Endothelial cell of umbilical vein (primary cell): ENCODE measurements around the gene PRLR. TPM values are rescaled to one million over a fixed set of nuclear protein-coding genes. Genes with fewer than 3 reads are reported as not detected.

Experiments used
- BruUV-seq: library from RNA; stranded (reverse); fragments of 400-500 nt; replicated peaks from 2 replicates; lab custom pipeline; 2021; lab: Mats Ljungman, UMichigan
- CTCF ChIA-PET: fragments of 300-600, 350-600 bp; sonication (Branson Sonifier 250); formaldehyde crosslinking; loops from one replicate; lab custom pipeline; 2021; ENCODE audit warnings: antibody characterized with exemption, inconsistent platforms; lab: Charles Lee
- POLR2A ChIA-PET: fragments of 300-600, 350-600 bp; sonication (Branson Sonifier 250); formaldehyde crosslinking; loops from one replicate; lab custom pipeline; 2021; ENCODE audit warnings: antibody characterized with exemption, inconsistent platforms; lab: Charles Lee
- DNase-seq: peaks from one replicate; pipeline ENCODE4 v3.0.0-alpha.2; 2011; ENCODE audit warnings: low read depth, low spot score
- FAIRE-seq: peaks from 2 replicates; lab custom pipeline; 2011; peaks lifted over from hg19 to GRCh38; lab: Jason Lieb, UNC
- H2AFZ ChIP-seq: 2 replicates; pipeline ENCODE4 v1.6.0; 2012; ENCODE audit warnings: low read depth, low read length, control low read depth, inconsistent platforms
- H3K27ac ChIP-seq: 2 replicates; pipeline ENCODE4 v1.5.1; 2011; ENCODE audit warnings: low read depth, mild to moderate bottlenecking, control low read depth, low read length, moderate library complexity; ENCODE audit not compliant: insufficient read depth
- H3K27me3 ChIP-seq, 2 experiments: 2 replicates each; pipeline versions ENCODE4 v1.6.0 to v1.6.1; 2011; ENCODE audit warnings: low read length in 2 of 2, mixed read lengths in 1 of 2; ENCODE audit not compliant: control insufficient read depth in 2 of 2, insufficient read depth in 2 of 2
- H3K36me3 ChIP-seq, 2 experiments: 2 replicates in 1 of 2; 3 replicates in 1 of 2; pipeline ENCODE4 v1.5.1; 2011; ENCODE audit warnings: low read length in 2 of 2, mild to moderate bottlenecking in 1 of 2, moderate library complexity in 1 of 2; ENCODE audit not compliant: control insufficient read depth in 2 of 2, insufficient read depth in 2 of 2; ENCODE audit errors: extremely low read depth in 1 of 2
- H3K4me1 ChIP-seq: 3 replicates; pipeline ENCODE4 v1.5.1; 2011; ENCODE audit warnings: mild to moderate bottlenecking, low read length; ENCODE audit not compliant: control insufficient read depth, insufficient read depth; ENCODE audit errors: extremely low read depth
- H3K4me2 ChIP-seq: 2 replicates; pipeline ENCODE4 v1.6.1; 2011; ENCODE audit warnings: low read length, control low read depth, mixed read lengths; ENCODE audit not compliant: insufficient read depth
- H3K4me3 ChIP-seq, 3 experiments: fragments of 200-600 bp in 1 of 3; sonication (generic), shearing (Covaris generic) in 1 of 3; replicated peaks in 1 of 3; 2 replicates each; pipeline ENCODE4 v1.5.1; 2011 to 2016; ENCODE audit warnings: control low read depth in 3 of 3, low read length in 3 of 3, mild to moderate bottlenecking in 2 of 3, inconsistent platforms in 1 of 3, low read depth in 1 of 3, moderate library complexity in 1 of 3; ENCODE audit not compliant: insufficient read depth in 1 of 3
- H3K79me2 ChIP-seq: 2 replicates; pipeline ENCODE4 v1.6.0; 2012; ENCODE audit warnings: low read length, inconsistent platforms; ENCODE audit not compliant: control insufficient read depth, insufficient read depth
- H3K9ac ChIP-seq: replicated peaks from 2 replicates; pipeline ENCODE3; 2011; ENCODE audit warnings: low read length, control low read depth; ENCODE audit not compliant: insufficient read depth; ENCODE audit errors: extremely low read depth
- H3K9me1 ChIP-seq: replicated peaks from 3 replicates; pipeline ENCODE4 v1.6.0; 2011; ENCODE audit warnings: mild to moderate bottlenecking, low read length; ENCODE audit not compliant: control insufficient read depth, insufficient read depth; ENCODE audit errors: extremely low read depth
- H3K9me3 ChIP-seq: replicated peaks from 2 replicates; pipeline ENCODE4 v1.5.1; 2012; ENCODE audit warnings: low read length, inconsistent platforms; ENCODE audit not compliant: control insufficient read depth, insufficient read depth
- H4K20me1 ChIP-seq: replicated peaks from 2 replicates; pipeline ENCODE3; 2011; ENCODE audit warnings: mild to moderate bottlenecking, low read length; ENCODE audit not compliant: control insufficient read depth, insufficient read depth; ENCODE audit errors: extremely low read depth
- CTCF ChIP-seq, 2 donors: IDR thresholded peaks; 1 replicate in 1 of 2; 2 replicates in 1 of 2; pipeline ENCODE4 v1.5.1; 2011; ENCODE audit warnings: low read length in 2 of 2, mild to moderate bottlenecking in 2 of 2, moderate library complexity in 2 of 2, control low read depth in 1 of 2, inconsistent platforms in 1 of 2, low read depth in 1 of 2; ENCODE audit not compliant: insufficient read depth in 1 of 2; ENCODE audit errors: extremely low read depth in 1 of 2
- EZH2 ChIP-seq: IDR thresholded peaks from 2 replicates; pipeline ENCODE4 v1.6.1; 2012; ENCODE audit warnings: borderline replicate concordance, low read depth, mild to moderate bottlenecking, moderate library complexity, low read length, inconsistent platforms; ENCODE audit not compliant: severe bottlenecking
- JUN ChIP-seq: IDR thresholded peaks from 2 replicates; pipeline ENCODE4 v1.6.1; 2011; ENCODE audit warnings: borderline replicate concordance, low read depth; ENCODE audit not compliant: insufficient read length, insufficient read depth
- MYC ChIP-seq: IDR thresholded peaks from one replicate; pipeline ENCODE4 v1.6.1; 2011; ENCODE audit warnings: mild to moderate bottlenecking, low read depth, low read length
- POLR2A ChIP-seq: IDR thresholded peaks from 2 replicates; pipeline ENCODE4 v1.6.1; 2012; ENCODE audit warnings: low read depth, mild to moderate bottlenecking, control low read depth, low read length
- POLR2AphosphoS5 ChIP-seq: IDR thresholded peaks from 2 replicates; pipeline ENCODE4 v1.6.1; 2012; ENCODE audit warnings: low read depth, mild to moderate bottlenecking, control low read depth, low read length, moderate library complexity; ENCODE audit not compliant: insufficient read depth
- dilution Hi-C: fragments of 300-500 bp; cut with MboI; formaldehyde crosslinking; loops from one replicate; pipeline ENCODE4 v1.15.0; 2019; ENCODE audit warnings: low sequenced_read_pairs; ENCODE audit not compliant: extremely low pct_ligation_motif_present
- intact Hi-C: fragments of 100-400 bp; cut with micrococcal nuclease; formaldehyde crosslinking; loops from one replicate; pipeline ENCODE4 v1.10.0; 2022
- polyA plus RNA-seq, 4 experiments: library from polyadenylated mRNA; depleted of rRNA in 3 of 4; stranded (reverse) in 3 of 4; unstranded in 1 of 4; fragments of >200 nt; gene quantifications; 2 replicates each; pipeline versions ENCODE4 v1.2.1 to v1.2.3, GENCODE V29; 2011 to 2012; ENCODE audit warnings: missing spikeins in 1 of 4
- total RNA-seq: library from RNA; stranded (reverse); gene quantifications from 2 replicates; pipeline ENCODE4 v1.2.3, GENCODE V29; 2021

The PRLR gene
- total and polyA plus RNA-seq, 2 donors (not counting 3 experiments of a cell fraction or from before 2014, with no cell fraction given), result not detected

- FAIRE-seq, result no peak
- POLR2A ChIA-PET, result no interaction called here
- H3K4me2 ChIP-seq, result no peak overlapping the region
Measured at GRCh38 chr5:35058374-35058788, 171.9 kb downstream of the PRLR start.

More at GRCh38 chr5:35058374-35058788, 171.9 kb downstream of the PRLR start:
- Histone ChIP-seq H2AFZ (no peak overlapping the region), H3K4me3 (no peak overlapping the region), H4K20me1 (no peaks in the 10 kb centered on the region), H3K79me2 (no peaks in the 10 kb centered on the region), H3K9me1 (no peaks in the 10 kb centered on the region), H3K9ac (no peak overlapping the region), H3K27me3 (no peaks in the 10 kb centered on the region), H3K4me1 (no peaks in the 10 kb centered on the region), H3K27ac (no peak overlapping the region), H3K36me3 (no peaks in the 10 kb centered on the region), H3K9me3 (no peaks in the 10 kb centered on the region)
- CTCF ChIA-PET, result no interaction called here
- TF ChIP-seq POLR2AphosphoS5, result no peak
- TF ChIP-seq MYC, result no peak
- no peak for TF ChIP-seq EZH2
- TF ChIP-seq JUN, result no peak
- no peak for TF ChIP-seq CTCF (IDR thresholded peaks at IDR 0.05; ENCODE audit: extremely low read depth in 1 of 2, insufficient read depth in 1 of 2, low read depth in 1 of 2, low read length in 2 of 2)
- TF ChIP-seq POLR2A, result no peak
- BruUV-seq, result no TSS peak
- intact Hi-C loops, result no loop called here
- dilution Hi-C loops, result no loop called here
- no peak for DNase-seq
